Activated effector memory CD4-positive, alpha-beta T cell treated with Interleukin-2 at 50 U/mL for 16 hours (primary cell): ENCODE results near the gene ABCC10.
"Not testable (repeated sequence)": the region's sequence is repeated elsewhere in the genome, so short reads cannot be mapped to it uniquely, and the experiment has no call there.

ENCODE experiments used
- DNase-seq: peaks from one replicate; pipeline ENCODE4 v3.0.0-alpha.2; 2020

ABCC10 gene

DNA sequence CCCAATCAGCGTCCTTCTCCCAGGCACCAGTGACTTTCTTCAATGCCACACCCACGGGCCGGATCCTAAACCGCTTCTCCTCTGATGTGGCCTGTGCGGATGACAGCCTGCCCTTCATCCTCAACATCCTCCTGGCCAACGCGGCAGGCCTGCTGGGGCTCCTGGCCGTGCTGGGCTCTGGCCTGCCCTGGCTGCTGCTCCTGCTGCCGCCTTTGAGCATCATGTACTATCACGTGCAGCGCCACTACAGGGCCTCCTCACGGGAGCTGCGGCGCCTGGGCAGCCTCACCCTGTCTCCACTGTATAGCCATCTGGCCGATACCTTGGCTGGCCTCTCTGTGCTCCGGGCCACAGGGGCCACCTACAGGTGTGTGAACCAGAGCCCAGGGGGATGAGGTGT is 18.2 kb downstream of the ABCC10 start:
- DNase-seq, result no peak

DNA sequence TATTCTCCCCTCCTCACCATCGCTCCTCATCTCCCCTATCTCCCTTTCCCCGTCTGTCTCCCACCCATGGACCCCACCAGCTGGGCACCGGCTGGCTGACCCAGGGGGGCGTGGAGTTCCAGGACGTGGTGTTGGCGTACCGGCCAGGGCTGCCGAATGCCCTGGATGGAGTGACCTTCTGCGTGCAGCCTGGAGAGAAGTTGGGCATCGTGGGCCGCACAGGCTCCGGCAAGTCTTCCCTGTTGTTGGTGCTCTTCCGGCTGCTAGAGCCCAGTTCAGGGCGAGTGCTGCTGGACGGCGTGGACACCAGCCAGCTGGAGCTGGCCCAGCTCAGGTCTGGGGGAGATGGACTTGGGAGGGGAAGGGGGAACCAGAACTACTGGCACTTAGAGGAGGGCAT is 20.3 kb downstream of the ABCC10 start:
- DNase-seq, result no peak

- DNase-seq, result no peak
Observed at GRCh38 chr6:43448916-43449315, 21.6 kb downstream of the ABCC10 start.

DNA sequence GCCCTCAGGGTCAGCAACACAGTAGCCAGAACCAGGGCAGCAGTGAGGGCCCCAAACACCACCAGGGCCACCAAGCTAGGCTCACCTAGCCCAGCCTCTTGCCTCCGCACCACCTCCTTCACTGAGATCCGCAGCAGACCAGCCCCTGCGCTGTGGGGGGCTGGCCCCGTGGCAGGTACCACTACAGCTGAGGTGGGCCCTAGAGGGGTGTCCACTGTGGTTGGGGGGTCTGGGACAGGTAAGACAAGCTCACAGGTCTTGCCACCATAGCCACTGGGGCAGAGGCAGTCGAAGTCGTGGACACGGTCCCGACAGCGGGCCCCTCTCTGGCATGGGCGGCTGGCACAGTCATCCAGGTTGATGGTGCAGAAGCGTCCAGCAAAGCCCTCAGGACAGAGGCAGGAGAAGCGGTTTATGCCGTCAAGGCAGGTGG is 23.4 kb downstream of the ABCC10 start:
- no peak for DNase-seq

DNA sequence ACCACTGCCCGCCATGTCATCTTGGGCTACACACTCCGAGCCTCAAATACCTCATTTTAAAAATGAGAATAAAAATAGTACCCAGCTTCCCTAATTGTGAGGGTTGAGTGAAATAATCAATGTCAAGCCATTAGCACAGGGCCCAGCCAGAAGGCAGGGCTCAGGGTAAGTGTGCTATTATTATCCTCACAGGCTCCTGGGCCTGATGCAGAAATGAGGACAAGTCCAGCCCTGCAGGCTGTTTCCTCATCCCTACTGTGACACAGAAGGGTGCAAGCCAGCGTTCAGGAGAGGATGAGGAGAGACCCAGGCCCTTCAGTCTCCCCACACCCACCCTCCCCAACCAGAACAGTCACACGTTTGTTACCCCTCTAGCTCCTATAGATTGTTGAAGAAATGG is 24.0 kb downstream of the ABCC10 start:
- no peak for DNase-seq

DNA sequence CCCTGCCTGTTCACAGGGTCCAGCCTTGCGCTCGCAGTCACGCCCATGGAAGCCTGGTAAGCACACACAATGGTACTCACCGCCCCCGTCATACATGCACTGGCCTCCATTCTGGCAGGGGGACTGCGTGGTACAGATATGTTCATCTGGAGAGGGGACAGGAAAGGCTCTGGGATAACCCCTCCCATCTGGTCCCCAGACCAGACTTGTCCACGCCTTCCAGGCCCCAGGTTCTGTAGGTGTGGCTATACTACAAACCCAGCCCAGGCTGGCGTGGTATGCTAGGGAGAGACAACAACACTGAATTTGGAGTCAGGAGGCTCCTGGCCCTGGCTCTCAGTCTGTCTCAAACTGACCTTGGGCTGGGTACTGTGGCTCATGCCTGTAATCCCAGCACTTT is 24.6 kb downstream of the ABCC10 start:
- DNase-seq, result no peak

GRCh38 chr6:43452896-43453295 is 25.6 kb downstream of the ABCC10 start:
- no peak for DNase-seq

DNA sequence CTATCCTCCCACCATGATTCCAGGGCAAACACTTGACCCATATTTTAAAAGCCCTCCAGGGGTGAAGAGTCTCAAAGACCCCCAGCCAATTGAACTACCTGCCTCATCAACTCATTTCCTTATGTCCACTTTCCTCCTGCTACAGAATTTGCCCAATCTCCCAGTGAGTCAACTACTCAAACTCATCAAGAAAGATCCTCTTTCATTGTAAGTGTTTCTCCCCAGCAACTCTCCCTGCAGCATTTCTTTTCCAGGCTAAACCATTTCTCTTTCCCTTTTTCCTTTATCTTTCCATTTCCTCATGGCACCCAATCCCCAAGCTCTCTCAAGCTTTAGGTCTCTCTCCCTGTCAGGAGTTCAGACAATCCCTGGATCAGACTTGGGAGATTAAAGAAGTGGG is 26.5 kb downstream of the ABCC10 start:
- DNase-seq, result no peak

DNA sequence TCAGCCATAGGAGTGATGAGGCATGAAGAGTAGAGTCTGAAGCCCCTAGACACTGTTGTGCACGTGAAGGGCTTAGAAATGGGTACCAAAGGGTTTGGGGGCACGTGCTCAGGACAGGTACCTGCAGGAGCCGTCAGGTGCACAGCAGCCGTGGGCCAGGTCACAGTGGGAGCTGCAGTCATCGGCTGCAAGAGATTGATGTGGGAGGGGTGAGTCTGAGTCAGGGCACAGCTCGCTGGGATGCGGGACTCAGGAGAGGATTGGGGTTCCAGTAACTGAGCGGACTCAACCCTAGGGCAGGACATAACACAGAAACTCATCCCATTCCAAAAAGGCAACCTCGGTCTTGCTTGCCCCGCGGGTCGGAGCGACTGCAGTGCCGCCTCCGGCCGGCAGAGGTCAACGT is 27.0 kb downstream of the ABCC10 start:
- DNase-seq, result peak; percentile 44

- DNase-seq, result peak; percentile 9
Observed at GRCh38 chr6:43454696-43455530, 27.6 kb downstream of the ABCC10 start.

DNA sequence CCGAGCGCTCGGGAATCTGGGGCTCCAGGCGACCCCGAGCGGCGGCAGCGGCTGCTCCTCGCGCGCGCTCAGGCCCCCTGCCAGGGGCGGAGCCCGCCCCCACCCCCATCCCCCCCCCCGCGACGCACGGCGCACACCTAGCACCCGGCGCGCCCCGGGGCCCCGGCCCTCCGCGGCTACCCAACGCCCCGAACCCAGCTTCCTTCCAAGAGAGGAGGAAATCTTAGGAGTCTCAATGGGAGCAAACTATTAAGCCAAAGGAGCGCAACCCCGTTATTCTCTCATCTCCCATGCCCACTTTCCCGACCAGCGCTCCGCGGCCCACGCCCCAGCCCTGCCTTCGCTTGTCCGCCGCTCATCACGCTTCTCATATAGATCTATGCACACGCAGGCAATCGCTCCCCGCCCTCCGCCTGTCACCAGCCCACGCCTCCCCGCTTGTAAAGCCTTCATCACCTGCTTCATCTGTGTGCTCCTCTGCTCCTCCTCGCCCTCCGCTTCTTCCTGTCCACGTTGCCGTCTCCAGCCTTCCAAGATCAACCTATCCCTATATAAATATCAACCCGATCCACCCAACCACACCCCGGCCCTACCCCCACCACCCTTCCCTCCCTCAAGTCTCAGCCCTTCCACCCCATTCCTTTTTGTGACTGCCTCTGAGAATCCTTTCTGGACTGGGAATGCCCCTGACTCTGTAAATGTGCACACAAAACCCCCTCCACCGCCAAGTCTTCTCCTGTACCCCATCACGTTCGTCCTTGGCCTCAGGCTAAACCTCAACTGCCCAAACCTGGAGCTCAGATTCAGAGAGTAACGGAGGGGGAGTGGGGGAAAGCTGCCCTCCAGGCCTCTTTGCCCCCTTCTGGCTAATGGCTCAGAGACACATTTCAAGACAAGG is 28.4 kb downstream of the ABCC10 start, which contains the start of gene DLK2:
Gene DLK2 (minus strand): TSS at position 18 of the 898 bp plus-strand sequence. CDS start 723 bp downstream, outside the sequence.
- DNase-seq, result peak; percentile 25

- DNase-seq, result no peak
Observed at GRCh38 chr6:43457643-43458042, 30.3 kb downstream of the ABCC10 start.

GRCh38 chr6:43458154-43458553 is 30.8 kb downstream of the ABCC10 start:
- DNase-seq, result not testable (repeated sequence)

GRCh38 chr6:43459535-43459934 is 32.2 kb downstream of the ABCC10 start:
- DNase-seq, result no peak

DNA sequence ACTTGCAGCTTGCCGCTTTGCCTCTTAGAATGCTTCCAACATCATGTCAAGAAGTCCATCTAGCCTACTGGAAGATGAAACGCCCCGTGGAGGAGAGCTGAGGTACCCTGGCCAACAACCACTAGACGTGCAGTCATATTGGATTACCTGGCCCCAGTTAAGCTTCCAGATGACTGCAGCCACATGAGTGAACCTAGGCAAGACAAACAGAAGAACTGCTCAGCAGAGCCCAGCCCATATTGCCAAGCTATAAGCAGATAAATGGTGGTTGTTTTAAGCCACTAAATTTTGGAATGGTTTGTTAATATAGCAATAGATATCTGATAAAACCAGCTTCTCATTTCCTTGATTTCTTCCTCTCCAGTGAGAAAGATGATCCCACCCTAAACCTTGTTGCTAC is 32.7 kb downstream of the ABCC10 start:
- no peak for DNase-seq

DNA sequence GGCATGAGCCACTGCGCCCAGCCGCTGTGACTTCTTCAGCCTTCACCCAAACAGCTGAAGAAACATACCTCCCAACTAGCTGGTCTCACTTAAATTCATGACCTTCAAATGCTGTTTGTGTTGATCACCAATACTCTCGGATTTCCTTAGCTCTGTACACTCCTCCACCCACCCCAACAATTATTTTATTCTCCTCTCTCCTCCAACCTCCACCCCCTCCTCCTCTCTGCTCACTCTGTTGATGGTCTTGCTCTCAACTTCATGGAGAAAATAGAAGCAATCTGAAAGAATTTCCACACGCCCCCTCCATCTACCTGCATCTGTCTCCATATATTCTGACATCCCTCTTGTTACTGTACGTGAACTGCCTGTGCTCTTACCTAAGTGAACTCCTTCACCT is 34.6 kb downstream of the ABCC10 start:
- no peak for DNase-seq

DNA sequence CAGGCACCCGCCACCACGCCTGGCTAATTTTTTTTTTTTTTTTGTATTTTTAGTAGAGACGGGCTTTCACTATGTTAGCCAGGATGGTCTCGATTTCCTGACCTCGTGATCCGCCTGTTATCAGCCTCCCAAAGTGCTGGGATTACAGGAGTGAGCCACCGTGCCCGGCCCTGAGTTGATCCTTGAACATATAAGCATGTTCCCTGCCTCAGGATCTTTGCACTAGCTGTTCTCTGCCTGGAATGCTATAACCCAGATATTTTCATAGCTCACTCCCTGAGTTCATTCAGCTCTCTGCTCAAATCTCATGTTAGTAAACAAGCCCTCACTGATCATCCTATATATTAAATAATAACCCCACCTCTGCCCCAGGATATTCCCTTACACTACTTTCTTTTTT is 37.0 kb downstream of the ABCC10 start:
- no peak for DNase-seq

DNA sequence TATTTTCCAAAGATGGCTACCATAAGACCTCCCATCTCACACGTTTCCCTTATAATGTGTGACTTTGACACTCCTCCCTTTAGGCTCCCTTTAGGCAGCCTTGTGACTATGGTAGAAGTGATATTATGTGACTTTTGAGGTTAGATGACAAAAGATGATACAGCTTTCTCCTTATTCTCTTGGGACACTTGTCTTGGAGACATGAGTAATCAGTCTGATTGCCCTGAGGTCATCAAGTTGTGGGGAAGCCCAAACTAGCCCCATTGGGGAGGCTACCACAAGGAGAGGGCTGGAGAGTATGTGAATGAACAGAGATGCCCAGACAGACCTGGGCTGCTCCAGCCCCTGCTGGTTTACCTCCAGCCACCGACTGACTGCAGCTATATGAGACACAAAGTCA is 38.6 kb downstream of the ABCC10 start:
- no peak for DNase-seq

DNA sequence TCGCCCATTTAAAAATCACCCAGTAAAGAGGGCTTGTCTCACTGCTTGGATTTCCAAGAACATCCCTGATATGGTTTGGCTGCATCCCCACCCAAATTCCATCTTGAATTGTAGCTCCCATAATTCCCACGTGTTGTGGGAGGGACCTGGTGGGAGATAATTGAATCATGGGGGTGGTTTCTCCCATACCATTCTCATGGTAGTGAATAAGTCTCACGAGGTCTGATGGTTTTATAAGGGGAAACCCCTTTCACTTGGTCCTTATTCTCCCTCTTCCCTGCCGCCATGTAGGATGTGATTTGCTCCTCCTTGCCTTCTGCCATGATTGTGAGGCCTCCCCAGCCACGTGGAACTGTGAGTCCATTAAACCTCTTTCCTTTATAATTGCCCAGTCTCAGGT is 39.9 kb downstream of the ABCC10 start:
- not testable (repeated sequence) for DNase-seq

- no peak for DNase-seq
Observed at GRCh38 chr6:43467752-43468151, 40.4 kb downstream of the ABCC10 start.

GRCh38 chr6:43468240-43468639 is 40.9 kb downstream of the ABCC10 start:
- DNase-seq, result no peak

DNA sequence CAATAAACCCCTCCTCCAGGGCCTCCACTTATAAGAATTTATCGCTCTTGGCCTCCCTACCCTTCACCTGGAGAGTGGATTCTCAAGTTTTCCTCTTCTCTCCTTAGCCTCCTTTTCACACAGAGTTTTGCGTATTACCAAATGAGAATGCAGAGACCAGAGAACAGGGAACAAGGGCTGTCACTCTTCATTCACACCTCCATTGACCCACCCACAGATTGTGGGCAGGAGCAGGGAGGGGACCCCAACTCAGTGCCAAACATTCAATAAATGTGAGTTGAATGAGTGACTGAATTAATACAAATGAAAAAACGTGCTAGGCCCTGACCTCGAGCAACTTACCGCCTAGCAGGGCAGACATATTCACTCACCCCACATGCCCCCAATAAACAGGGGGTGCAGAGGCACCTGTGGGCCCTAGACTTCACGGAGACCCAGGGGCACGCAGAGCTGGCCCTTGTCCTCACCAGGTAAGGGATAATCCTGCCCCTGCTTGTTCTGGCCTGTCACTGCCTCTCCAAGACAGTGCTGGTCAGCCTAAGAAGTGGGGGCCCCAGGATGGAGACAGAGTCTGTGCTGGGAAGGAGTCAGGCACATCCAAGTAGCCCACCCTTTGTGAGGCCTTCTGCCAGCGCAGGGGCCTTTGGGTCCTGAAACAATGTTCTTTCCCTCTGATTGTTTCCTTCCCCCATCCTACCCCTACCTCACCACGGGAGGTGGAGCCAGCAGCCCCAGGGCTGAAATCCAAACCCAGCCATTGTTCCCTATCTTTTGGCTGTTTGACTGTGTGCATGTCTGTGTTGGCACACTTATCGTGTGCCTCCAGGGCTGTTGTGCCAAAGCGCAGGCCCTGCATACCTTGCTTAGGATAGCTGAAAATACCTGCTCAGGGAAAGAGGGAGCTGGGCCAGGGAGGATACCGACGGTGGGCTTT is 41.7 kb downstream of the ABCC10 start:
- no peak for DNase-seq

GRCh38 chr6:43469947-43470346 is 42.6 kb downstream of the ABCC10 start:
- no peak for DNase-seq
